Immature natural killer cell (primary cell): ENCODE results near the gene HAT1. TPM values are rescaled to one million over a fixed set of nuclear protein-coding genes. Genes with fewer than 3 reads are reported as not detected.

Experiments
- DNase-seq, 3 donors: peaks; one replicate each; pipeline ENCODE4 v3.0.0; 2022; ENCODE audit warnings: mixed read lengths in 1 of 3
- H3K27ac Mint-ChIP-seq, 6 donors: one replicate each; pipeline ENCODE4 v1.8.0; 2020; ENCODE audit warnings: mixed read lengths in 6 of 6, mild to moderate bottlenecking in 5 of 6, inconsistent platforms in 4 of 6, moderate library complexity in 3 of 6
- H3K27me3 Mint-ChIP-seq, 3 donors: one replicate each; pipeline ENCODE4 v1.8.0; 2020 to 2021; ENCODE audit warnings: low read depth in 3 of 3, mild to moderate bottlenecking in 3 of 3, mixed read lengths in 3 of 3, moderate library complexity in 3 of 3, inconsistent platforms in 1 of 3
- H3K36me3 Mint-ChIP-seq, 3 donors: one replicate each; pipeline ENCODE4 v1.8.0; 2020; ENCODE audit warnings: mixed read lengths in 3 of 3, inconsistent platforms in 2 of 3, mild to moderate bottlenecking in 2 of 3
- H3K4me1 Mint-ChIP-seq, 2 donors: one replicate each; pipeline ENCODE4 v1.8.0; 2020; ENCODE audit warnings: inconsistent platforms in 2 of 2, mild to moderate bottlenecking in 2 of 2, mixed read lengths in 2 of 2, moderate library complexity in 1 of 2
- H3K4me3 Mint-ChIP-seq, 5 donors: one replicate each; pipeline ENCODE4 v1.8.0; 2020; ENCODE audit warnings: mild to moderate bottlenecking in 5 of 5, mixed read lengths in 5 of 5, inconsistent platforms in 3 of 5, moderate library complexity in 3 of 5
- H3K9me3 Mint-ChIP-seq, 6 donors: one replicate each; pipeline ENCODE4 v1.8.0; 2020; ENCODE audit warnings: mild to moderate bottlenecking in 6 of 6, mixed read lengths in 6 of 6, inconsistent platforms in 4 of 6, moderate library complexity in 3 of 6
- polyA plus RNA-seq, 3 donors: library from polyadenylated mRNA; unstranded; fragments of 300-500 nt; fragmentation: Illumina TruSeq; gene quantifications; one replicate each; pipeline ENCODE4 v1.2.3, GENCODE V29; 2021

The HAT1 gene, protein sequence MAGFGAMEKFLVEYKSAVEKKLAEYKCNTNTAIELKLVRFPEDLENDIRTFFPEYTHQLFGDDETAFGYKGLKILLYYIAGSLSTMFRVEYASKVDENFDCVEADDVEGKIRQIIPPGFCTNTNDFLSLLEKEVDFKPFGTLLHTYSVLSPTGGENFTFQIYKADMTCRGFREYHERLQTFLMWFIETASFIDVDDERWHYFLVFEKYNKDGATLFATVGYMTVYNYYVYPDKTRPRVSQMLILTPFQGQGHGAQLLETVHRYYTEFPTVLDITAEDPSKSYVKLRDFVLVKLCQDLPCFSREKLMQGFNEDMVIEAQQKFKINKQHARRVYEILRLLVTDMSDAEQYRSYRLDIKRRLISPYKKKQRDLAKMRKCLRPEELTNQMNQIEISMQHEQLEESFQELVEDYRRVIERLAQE
- polyA plus RNA-seq, result 100 to 1,000 TPM in 1 of 3 donors, 10 to 100 TPM in 2; 49.0 to 103 (median 70.6) TPM

DNA sequence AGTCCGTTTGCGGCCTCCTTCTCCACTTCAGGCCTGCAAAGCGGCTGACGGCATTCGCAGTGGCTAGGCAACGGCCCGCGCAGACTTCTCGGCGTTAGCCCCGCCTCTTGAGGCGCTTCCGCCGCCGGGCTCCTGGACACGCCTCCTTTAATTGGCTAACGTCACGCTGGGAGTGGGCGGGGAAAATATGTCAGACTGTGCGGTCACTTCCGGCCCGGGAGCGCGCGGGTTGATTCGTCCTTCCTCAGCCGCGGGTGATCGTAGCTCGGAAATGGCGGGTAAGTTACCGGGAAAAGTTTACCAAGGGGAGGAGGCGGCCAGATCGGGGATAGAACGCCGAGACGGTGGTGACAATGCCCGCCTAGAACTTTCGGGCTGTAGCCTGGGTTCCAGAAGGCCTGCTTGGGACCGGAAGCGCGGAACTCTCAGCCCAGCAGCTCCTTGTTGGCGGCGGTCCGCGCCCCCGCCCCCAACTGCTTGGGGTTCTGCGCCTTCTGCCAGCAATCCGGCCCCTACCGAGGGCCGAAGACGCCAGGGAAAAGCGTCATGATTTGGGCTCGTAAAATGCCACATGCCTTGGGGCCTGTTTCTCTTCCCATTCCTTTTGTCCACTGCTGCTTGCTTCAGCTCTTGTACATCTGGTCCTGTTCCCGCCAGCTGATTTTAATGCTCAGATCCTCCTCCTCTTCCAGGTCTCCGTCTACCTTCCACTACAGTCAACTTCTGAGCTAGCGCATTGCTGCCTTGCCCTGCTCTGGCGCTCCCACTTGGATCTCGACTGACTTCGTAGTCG is at the start of gene HAT1:
Gene HAT1, plus strand, starts transcription at position 232 of the 793 bp plus-strand sequence. Its CDS starts 40 bp downstream, at position 272.
- Mint-ChIP-seq H3K9me3 (no peaks in the 10 kb centered on the region), H3K36me3 (peaks cover 0 to 9% (median 6%) of the 10 kb centered on the region in 3 donors), H3K27me3 (peaks cover 0 to 7% (median 3%) of the 10 kb centered on the region in 3 donors), H3K27ac (peak within 1 kb of the TSS; percentile 94 to 100 (median 98)), H3K4me3 (peak within 1 kb of the TSS; percentile 96 to 100 (median 100)), H3K4me1 (peaks cover 31 to 49% of the 10 kb centered on the region in 2 donors)
- DNase-seq, result peak; percentile 97 to 98 (median 97)

DNA sequence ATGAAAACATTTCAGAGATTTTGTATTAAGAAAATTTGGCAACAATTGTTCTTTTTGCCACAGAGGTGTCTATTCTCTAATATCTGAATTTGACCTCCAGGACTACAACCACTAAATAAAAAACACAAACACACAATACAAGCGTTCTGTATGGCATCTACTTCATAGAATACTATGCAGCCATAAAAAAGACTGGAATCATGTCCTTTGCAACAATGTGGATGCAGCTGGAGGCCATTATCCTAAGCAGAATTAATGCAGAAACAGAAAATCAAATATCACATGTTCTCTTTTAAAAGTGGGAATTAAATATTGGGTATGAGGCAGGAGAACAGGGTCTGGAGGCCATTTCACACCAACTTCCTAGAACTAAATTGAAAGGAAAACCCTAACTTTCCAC is 47.7 kb upstream of the HAT1 start:
- DNase-seq, result no peak
- H3K4me3 Mint-ChIP-seq, result no peak overlapping the region
- H3K9me3 Mint-ChIP-seq, result no peaks in the 10 kb centered on the region
- H3K4me1 Mint-ChIP-seq, result peaks cover 20 to 25% of the 10 kb centered on the region in 2 donors
- no peaks in the 10 kb centered on the region for H3K27me3 Mint-ChIP-seq
- peaks cover 16 to 19% (median 18%) of the 10 kb centered on the region in 3 donors for H3K36me3 Mint-ChIP-seq
- no peak overlapping the region for H3K27ac Mint-ChIP-seq

DNA sequence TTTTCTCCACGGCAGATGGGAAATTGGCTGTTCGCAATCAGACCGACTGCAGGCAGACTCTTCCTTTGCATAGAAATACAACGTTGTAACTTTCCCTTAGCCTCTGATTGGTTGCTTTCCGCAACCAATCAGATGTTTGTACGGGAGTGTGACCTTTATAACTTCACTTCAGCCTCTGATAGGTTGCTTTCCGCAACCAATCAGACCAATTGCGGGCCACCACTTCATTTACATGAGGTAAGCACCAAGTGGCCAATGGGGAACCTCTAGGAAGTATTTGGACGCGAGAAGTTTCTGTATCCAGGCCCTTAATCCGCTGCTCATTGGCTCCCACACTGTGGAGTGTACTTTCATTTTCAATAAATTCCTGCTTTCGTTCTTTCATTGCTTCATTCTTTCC is 47.3 kb upstream of the HAT1 start:
- peaks cover 20 to 29% of the 10 kb centered on the region in 2 donors for H3K4me1 Mint-ChIP-seq
- no peak for DNase-seq
- peak overlapping the region in 2 of 6 donors; percentile 18 to 54 for H3K27ac Mint-ChIP-seq
- no peaks in the 10 kb centered on the region for H3K27me3 Mint-ChIP-seq
- H3K4me3 Mint-ChIP-seq, result peak overlapping the region in 3 of 5 donors; percentile 14 to 56 (median 46)
- H3K36me3 Mint-ChIP-seq, result peaks cover 16 to 19% (median 18%) of the 10 kb centered on the region in 3 donors
- no peaks in the 10 kb centered on the region for H3K9me3 Mint-ChIP-seq

DNA sequence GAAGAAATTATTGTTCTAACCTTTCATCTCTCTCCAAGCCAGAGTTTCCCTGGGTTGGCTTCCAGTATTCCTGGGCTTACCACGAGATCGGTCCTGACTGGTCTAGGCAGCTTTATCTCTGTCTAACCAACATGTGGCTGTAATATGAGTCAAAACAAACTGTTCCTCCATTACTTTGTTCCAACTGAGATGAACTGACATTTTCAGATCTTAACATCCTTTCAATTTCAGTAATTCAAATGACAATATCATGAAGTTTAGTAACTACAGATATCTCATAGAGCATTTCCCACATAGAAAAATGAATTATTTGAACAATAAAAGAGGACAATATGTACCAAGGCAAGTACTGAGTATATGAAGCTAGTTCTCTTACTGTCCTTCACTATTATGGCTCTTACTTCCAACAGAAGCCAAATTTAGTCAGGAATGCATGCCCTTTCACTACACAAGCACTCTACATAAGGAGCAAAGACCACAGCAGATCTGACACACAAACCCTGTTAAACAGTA is 43.7 kb upstream of the HAT1 start:
- Mint-ChIP-seq H3K27ac (no peak overlapping the region), H3K4me1 (peaks cover 20 to 35% of the 10 kb centered on the region in 2 donors), H3K4me3 (no peak overlapping the region), H3K27me3 (no peaks in the 10 kb centered on the region), H3K9me3 (no peaks in the 10 kb centered on the region), H3K36me3 (peaks cover 4 to 12% (median 11%) of the 10 kb centered on the region in 3 donors)
- no peak for DNase-seq

DNA sequence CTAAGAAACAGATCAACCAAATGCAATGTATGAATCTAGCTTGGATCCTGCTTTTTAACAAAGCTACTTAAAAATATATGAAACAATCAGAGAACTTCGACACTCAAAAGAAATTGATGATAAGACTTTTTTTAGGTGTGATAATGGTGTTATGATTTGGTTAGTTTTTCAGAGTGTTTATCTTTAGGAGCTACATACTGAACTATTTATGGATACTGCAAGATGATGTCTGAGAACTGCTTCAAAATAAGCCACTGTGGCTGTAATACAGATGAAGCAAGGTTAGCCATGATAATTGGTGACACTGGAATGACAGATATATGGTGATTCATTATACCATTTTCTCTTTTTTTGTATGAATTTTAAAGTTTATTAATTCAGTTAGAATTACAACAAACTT is 42.4 kb upstream of the HAT1 start:
- H3K27me3 Mint-ChIP-seq, result no peaks in the 10 kb centered on the region
- no peak overlapping the region for H3K27ac Mint-ChIP-seq
- peaks cover 15 to 30% of the 10 kb centered on the region in 2 donors for H3K4me1 Mint-ChIP-seq

DNA sequence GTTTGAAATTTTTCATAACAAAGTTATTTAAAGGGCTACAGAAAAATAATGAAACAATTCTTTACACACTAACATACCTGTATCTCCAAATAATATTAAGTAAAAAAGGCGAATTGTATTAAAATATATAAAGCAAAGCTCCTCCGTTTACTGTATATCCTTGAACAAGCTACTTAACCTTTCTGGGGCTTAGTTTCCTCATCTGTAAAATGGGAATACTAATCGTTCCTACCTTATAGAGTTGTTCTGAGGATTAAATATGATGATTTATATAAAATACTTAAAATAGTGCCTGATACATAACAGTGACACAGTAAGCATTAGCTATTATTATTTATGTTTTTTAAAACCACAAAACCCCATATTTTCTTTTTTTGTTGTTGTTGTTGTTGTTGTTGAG is 41.5 kb upstream of the HAT1 start:
- Mint-ChIP-seq H3K9me3 (no peaks in the 10 kb centered on the region), H3K4me3 (no peak overlapping the region), H3K27ac (no peak overlapping the region), H3K27me3 (no peaks in the 10 kb centered on the region), H3K36me3 (no peaks in the 10 kb centered on the region), H3K4me1 (peaks cover 11 to 22% of the 10 kb centered on the region in 2 donors)
- no peak for DNase-seq

More for the DNA sequence above, 42.4 kb upstream of the HAT1 start:
- H3K36me3 Mint-ChIP-seq, result peaks cover 0 to 5% (median 5%) of the 10 kb centered on the region in 3 donors
- H3K4me3 Mint-ChIP-seq, result no peak overlapping the region
- no peaks in the 10 kb centered on the region for H3K9me3 Mint-ChIP-seq
- no peak for DNase-seq

DNA sequence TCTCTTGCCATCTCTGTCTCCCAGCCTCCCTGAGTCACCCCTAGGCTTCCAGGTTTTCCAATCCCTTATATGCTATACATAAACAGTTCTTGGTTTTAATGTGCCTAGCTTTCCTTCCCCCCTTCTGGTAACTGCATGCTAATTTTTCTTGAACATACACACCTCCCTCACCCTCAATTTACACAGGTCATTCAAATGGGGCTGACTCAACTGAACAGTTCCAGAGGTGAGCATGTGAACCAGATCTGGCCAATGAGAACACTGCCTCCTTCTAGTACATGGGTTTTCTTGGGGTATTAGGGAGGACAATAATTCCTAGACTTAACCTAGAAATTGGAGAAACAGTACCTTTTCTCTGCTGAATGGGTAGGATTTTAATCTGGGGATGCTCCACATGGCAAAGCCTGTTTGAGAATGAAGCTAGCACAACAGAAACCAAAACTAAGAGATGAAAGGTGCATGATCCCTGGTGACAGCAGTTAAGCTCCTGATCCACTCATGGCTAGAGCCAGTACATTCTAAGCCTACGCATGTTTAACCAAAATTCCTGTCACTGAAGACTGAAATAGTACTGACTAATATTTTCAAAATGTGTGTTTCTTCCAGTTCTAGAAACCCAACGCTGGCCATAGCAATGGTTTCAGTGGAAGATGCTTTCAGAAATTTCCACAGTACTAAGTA is 40.0 kb upstream of the HAT1 start:
- no peak overlapping the region for H3K27ac Mint-ChIP-seq
- no peaks in the 10 kb centered on the region for H3K9me3 Mint-ChIP-seq
- peaks cover 3 to 14% of the 10 kb centered on the region in 2 donors for H3K4me1 Mint-ChIP-seq
- no peaks in the 10 kb centered on the region for H3K36me3 Mint-ChIP-seq
- no peaks in the 10 kb centered on the region for H3K27me3 Mint-ChIP-seq
- no peak for DNase-seq
- H3K4me3 Mint-ChIP-seq, result no peak overlapping the region

DNA sequence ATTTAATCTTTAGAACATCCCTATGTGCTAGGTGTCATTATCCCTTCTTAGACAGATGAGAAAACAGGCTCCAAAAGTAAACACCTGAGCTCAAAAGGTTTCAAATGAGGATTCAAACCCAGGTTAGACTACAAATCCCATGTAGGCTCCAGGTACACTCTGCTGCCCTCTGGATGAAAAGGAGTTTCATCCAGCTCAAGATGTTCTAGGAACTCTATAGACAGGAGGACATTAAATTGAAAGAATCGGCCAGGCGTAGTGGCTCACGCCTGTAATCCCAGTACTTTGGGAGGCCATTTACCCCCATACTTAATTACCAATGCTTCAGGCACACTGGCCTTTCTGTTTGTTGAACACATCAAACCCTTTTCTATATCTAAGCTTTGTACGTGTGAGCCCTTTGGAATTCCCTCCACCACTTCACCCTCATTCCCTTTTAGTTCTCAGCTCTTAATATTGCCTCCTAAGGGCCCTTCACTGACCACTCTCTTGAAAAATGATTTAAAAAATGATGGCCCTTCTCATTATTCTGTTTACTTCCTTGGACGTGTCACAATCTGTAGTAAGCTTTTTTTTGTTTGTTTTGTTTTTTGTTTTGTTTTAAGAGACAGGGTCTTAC is 38.9 kb upstream of the HAT1 start:
- no peaks in the 10 kb centered on the region for H3K27me3 Mint-ChIP-seq
- DNase-seq, result no peak
- no peaks in the 10 kb centered on the region for H3K36me3 Mint-ChIP-seq
- H3K4me1 Mint-ChIP-seq, result peaks cover 2 to 14% of the 10 kb centered on the region in 2 donors
- H3K4me3 Mint-ChIP-seq, result no peak overlapping the region
- H3K9me3 Mint-ChIP-seq, result no peaks in the 10 kb centered on the region
- H3K27ac Mint-ChIP-seq, result peak overlapping the region in 1 of 6 donors; percentile 51

DNA sequence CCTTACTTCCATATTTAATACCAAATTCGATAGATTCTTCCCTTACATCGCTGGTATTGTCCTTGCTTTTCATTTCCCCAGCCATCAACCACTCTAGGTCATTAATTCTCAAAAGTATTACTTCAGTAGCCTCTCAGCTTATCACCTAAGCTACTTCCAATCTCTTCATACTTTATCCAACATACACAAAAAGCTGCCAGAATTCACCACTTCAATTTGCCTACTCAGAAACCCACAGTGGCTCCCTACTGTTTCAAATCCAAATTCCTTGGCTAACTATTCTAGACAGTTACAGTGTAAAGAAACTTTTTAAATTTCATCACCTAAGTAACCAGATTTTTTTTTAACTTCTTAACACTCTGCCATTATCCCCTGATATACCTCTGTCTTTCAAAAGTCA is 32.9 kb upstream of the HAT1 start:
- no peaks in the 10 kb centered on the region for H3K9me3 Mint-ChIP-seq
- no peak overlapping the region for H3K27ac Mint-ChIP-seq
- peaks cover 19 to 34% of the 10 kb centered on the region in 2 donors for H3K4me1 Mint-ChIP-seq
- DNase-seq, result no peak
- H3K27me3 Mint-ChIP-seq, result peaks cover 0 to 7% (median 3%) of the 10 kb centered on the region in 3 donors
- peaks cover 0 to 6% (median 3%) of the 10 kb centered on the region in 3 donors for H3K36me3 Mint-ChIP-seq
- H3K4me3 Mint-ChIP-seq, result no peak overlapping the region

DNA sequence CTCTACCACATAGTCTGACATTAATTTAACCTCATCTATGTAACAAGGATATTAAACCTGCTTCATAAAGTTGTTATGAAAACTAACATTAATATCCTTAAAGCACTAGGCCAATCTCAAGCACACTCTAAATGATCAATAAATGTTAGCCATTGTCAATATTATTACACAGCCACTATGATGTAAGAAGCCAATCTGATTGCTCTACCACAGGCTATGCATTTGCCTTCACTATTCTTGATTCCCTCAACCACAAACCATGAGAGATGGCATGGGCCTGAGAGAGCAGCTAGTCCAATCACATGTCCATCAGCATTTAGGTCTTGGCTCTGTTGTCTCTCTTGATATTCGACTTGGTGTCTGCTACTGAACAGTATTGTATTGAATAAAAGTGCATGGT is 32.5 kb upstream of the HAT1 start:
- H3K4me1 Mint-ChIP-seq, result peaks cover 24 to 39% of the 10 kb centered on the region in 2 donors
- H3K36me3 Mint-ChIP-seq, result peaks cover 0 to 6% (median 3%) of the 10 kb centered on the region in 3 donors
- no peak overlapping the region for H3K27ac Mint-ChIP-seq
- no peak overlapping the region for H3K4me3 Mint-ChIP-seq
- peaks cover 0 to 7% (median 3%) of the 10 kb centered on the region in 3 donors for H3K27me3 Mint-ChIP-seq
- no peaks in the 10 kb centered on the region for H3K9me3 Mint-ChIP-seq
- no peak for DNase-seq

DNA sequence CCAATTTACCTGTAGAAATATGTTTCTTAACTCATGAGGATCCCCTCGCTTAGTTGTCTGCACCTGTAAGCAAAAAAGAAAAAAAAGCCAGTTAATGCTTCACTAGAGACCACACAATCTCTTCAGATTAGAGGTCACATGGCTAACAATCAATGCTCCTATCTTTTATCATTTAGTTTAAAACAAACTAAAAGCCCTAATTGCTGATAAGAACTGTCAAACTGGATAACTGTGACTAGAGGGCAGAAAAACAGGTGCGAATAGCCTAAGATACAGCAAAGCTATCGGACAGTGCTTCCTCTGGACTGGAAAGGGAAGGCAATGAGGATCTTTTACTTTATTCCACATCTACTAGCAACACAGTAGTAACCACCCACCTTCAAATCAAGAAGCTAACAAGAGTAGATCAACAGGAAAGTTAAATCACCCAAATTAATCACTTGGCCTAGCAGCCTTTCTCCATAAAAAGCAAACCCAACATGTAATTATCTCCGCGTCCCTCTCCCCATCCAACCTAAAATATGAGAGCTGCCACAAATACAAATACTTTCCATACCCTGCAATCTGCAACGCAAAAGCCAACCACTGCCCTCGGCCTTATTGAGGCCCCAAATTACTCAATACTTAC is 29.0 kb upstream of the HAT1 start:
- DNase-seq, result no peak
- Mint-ChIP-seq H3K36me3 (peaks cover 0 to 6% (median 3%) of the 10 kb centered on the region in 3 donors), H3K9me3 (peaks cover 0 to 1% (median 0%) of the 10 kb centered on the region in 6 donors)

DNA sequence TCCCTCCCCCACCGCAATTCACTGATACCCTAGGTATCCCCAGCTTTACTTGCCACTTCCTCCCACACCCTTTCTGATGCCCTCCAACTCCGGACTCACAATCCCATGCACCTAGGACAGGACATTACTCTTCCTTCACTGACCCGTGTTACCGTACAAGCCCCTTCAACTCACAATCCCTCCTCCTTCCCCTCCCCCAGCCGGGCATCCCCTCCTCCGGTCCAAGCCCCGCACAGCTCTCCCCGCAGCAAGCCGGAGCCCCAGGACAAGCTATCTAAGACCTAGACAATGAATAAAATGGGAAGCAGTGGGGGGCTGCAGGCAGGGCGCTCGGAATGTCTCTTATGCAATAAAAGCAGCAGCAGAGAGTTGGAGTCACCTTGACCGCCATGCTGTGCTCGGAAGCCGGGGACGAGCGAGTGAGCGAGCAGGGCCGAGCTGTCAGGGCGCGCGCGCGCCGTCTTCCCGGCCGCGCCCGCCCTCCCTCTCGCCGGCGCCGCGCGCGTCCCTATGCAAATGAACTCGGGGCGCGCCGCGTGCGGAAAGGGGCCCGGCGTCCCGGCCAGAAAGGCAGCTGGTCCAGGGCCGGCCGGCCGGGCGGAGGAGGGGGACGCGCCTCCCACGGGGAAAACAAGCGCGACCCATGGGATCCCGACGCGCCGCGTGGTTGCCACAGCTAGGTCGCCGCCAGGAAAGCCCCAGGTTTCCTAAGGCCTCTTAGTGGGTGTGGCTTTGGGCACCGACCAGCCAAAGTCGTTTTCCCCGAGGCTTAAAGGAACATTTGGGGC is 28.2 kb upstream of the HAT1 start, which contains the start of gene SLC25A12:
Gene SLC25A12, minus strand, starts transcription at position 421 of the 788 bp plus-strand sequence. Its CDS starts 30 bp downstream, at position 391.
- Mint-ChIP-seq H3K9me3 (peaks cover 0 to 1% (median 0%) of the 10 kb centered on the region in 6 donors), H3K27ac (peak within 1 kb of the TSS; percentile 81 to 89 (median 83)), H3K27me3 (peaks cover 1 to 12% (median 4%) of the 10 kb centered on the region in 3 donors), H3K4me1 (peaks cover 22 to 37% of the 10 kb centered on the region in 2 donors), H3K4me3 (peak within 1 kb of the TSS; percentile 90 to 99 (median 95)), H3K36me3 (peaks cover 0 to 6% (median 3%) of the 10 kb centered on the region in 3 donors)
- DNase-seq, result peak; percentile 61 to 71 (median 70)

More for the DNA sequence above, 29.0 kb upstream of the HAT1 start:
- Mint-ChIP-seq H3K27ac (peak overlapping the region; percentile 68 to 83 (median 82)), H3K4me3 (peak overlapping the region; percentile 90 to 99 (median 95)), H3K27me3 (peaks cover 0 to 12% (median 3%) of the 10 kb centered on the region in 3 donors), H3K4me1 (peaks cover 25 to 41% of the 10 kb centered on the region in 2 donors)
